C4-2B (cell line): ENCODE data around the gene GPC5.

Experiments used
- H3K27ac ChIP-seq: fragments of 450-650 bp; 2 replicates; pipeline ENCODE4 v1.5.1; 2017
- CTCF ChIP-seq: fragments of 450-650 bp; conservative IDR thresholded peaks from 2 replicates; pipeline ENCODE4 v1.5.1; 2017; ENCODE audit warnings: mild to moderate bottlenecking
- ZFX ChIP-seq: fragments of 450-650 bp; IDR thresholded peaks from 2 replicates; pipeline ENCODE4 v1.6.1; 2017

GPC5 gene

GRCh38 chr13:92362717-92363116 lies 964.3 kb downstream of the GPC5 start:
- no peak overlapping the region for H3K27ac ChIP-seq
- no peak for TF ChIP-seq CTCF
- TF ChIP-seq ZFX = no peak

- H3K27ac ChIP-seq = no peak overlapping the region
- TF ChIP-seq ZFX (no peak), CTCF (no peak)
These were observed 967.5 kb downstream of the GPC5 start for GRCh38 chr13:92365904-92366303.

- H3K27ac ChIP-seq = no peak overlapping the region
- no peak for TF ChIP-seq CTCF
- TF ChIP-seq ZFX = no peak
These were observed 979.0 kb downstream of the GPC5 start for GRCh38 chr13:92377396-92377795.

GRCh38 chr13:92379371-92379770 lies 981.0 kb downstream of the GPC5 start:
- no peak overlapping the region for H3K27ac ChIP-seq
- TF ChIP-seq ZFX (no peak), CTCF (no peak)

- H3K27ac ChIP-seq = no peak overlapping the region
- TF ChIP-seq ZFX (no peak), CTCF (no peak)
These were observed 986.0 kb downstream of the GPC5 start for GRCh38 chr13:92384410-92384809.

GRCh38 chr13:92387245-92387644 lies 988.8 kb downstream of the GPC5 start:
- H3K27ac ChIP-seq = no peak overlapping the region
- no peak for TF ChIP-seq ZFX
- no peak for TF ChIP-seq CTCF

GRCh38 chr13:92390217-92390616 lies 991.8 kb downstream of the GPC5 start:
- TF ChIP-seq CTCF (no peak), ZFX (no peak)
- no peak overlapping the region for H3K27ac ChIP-seq

GRCh38 chr13:92403606-92404005 lies 1005.2 kb downstream of the GPC5 start:
- no peak overlapping the region for H3K27ac ChIP-seq
- TF ChIP-seq ZFX (no peak), CTCF (no peak)
